ENCODE data around the gene A2ML1. TPM values are rescaled to one million over a fixed set of nuclear protein-coding genes. Genes with fewer than 3 reads are reported as not detected.

Gene A2ML1
- total RNA-seq = under 1 TPM in 1 of 4 donors, not detected in 3; 0.28 TPM
- polyA plus RNA-seq = under 1 TPM in 2 of 3 donors, not detected in 1; 0.09 to 0.11 TPM
- long read RNA-seq, donor 1 = 0 reads
- long read RNA-seq, donor 2 = 0 reads

GRCh38 chr12:8822298-8822697, at the start of gene A2ML1:
Gene A2ML1, plus strand, starts transcription at chr12:8822621. Its CDS starts 31 bp downstream, at chr12:8822652.
- ATAC-seq (no peak), DNase-seq (no peak)
- Histone ChIP-seq H3K27me3 (ENCODE audit: insufficient read depth in 3 of 3, low read length in 2 of 3) (no peaks in the 10 kb centered on the region), H3K4me1 (no peaks in the 10 kb centered on the region), H3K36me3 (ENCODE audit: insufficient read depth in 1 of 2, low read depth in 1 of 2) (no peaks in the 10 kb centered on the region), H3K4me3 (no peak within 1 kb of the TSS), H3K9me3 (peaks cover 7% of the 10 kb centered on the region), H3K27ac (no peak within 1 kb of the TSS)
- TF ChIP-seq CTCF (IDR thresholded peaks at IDR 0.05) = no peak
- WGBS, 3 donors = 96 to 100% (median 97%) methylated on average over 3 of the region's 3 CpGs
- intact Hi-C loops (cut with DNase I) = loop anchor here in 1 of 2 donors (10.0 kb wide), 1 partner anchor 137 kb away; no protein-coding TSS in a partner anchor

- Histone ChIP-seq H3K27me3 (ENCODE audit: insufficient read depth in 3 of 3, low read length in 2 of 3) (no peaks in the 10 kb centered on the region), H3K27ac (no peak overlapping the region), H3K4me1 (no peaks in the 10 kb centered on the region), H3K9me3 (no peaks in the 10 kb centered on the region), H3K4me3 (no peak overlapping the region), H3K36me3 (ENCODE audit: insufficient read depth in 1 of 2, low read depth in 1 of 2) (peaks cover 0 to 27% of the 10 kb centered on the region in 2 donors)
- intact Hi-C loops (cut with DNase I) = no loop called here
- ATAC-seq (no peak), DNase-seq (no peak)
- 70 to 85% (median 75%) methylated on average over 10 of the region's 10 CpGs for WGBS, 3 donors
- TF ChIP-seq CTCF (IDR thresholded peaks at IDR 0.05) = no peak
These were observed 49.0 kb upstream of the A2ML1 start for GRCh38 chr12:8773461-8773860.

GRCh38 chr12:8779281-8779680, 43.1 kb upstream of the A2ML1 start:
- no peak for TF ChIP-seq CTCF (IDR thresholded peaks at IDR 0.05)
- no peak overlapping the region for H3K4me3 ChIP-seq
- H3K27me3 ChIP-seq (ENCODE audit: insufficient read depth in 3 of 3, low read length in 2 of 3) = no peaks in the 10 kb centered on the region
- ATAC-seq = no peak
- 86 to 91% (median 88%) methylated on average over 4 of the region's 4 CpGs for WGBS, 3 donors
- intact Hi-C loops (cut with DNase I) = no loop called here
- DNase-seq = no peak
- peaks cover 0 to 24% of the 10 kb centered on the region in 2 donors for H3K36me3 ChIP-seq (ENCODE audit: insufficient read depth in 1 of 2, low read depth in 1 of 2)
- H3K4me1 ChIP-seq = no peaks in the 10 kb centered on the region
- no peaks in the 10 kb centered on the region for H3K9me3 ChIP-seq
- no peak overlapping the region for H3K27ac ChIP-seq

- no peak for DNase-seq
- Histone ChIP-seq H3K27me3 (ENCODE audit: insufficient read depth in 3 of 3, low read length in 2 of 3) (no peaks in the 10 kb centered on the region), H3K27ac (no peak overlapping the region), H3K4me1 (no peaks in the 10 kb centered on the region), H3K9me3 (no peaks in the 10 kb centered on the region), H3K36me3 (ENCODE audit: insufficient read depth in 1 of 2, low read depth in 1 of 2) (peaks cover 0 to 24% of the 10 kb centered on the region in 2 donors), H3K4me3 (no peak overlapping the region)
- WGBS, 3 donors = 96 to 100% (median 96%) methylated on average over 2 of the region's 2 CpGs
- no peak for TF ChIP-seq CTCF (IDR thresholded peaks at IDR 0.05)
- intact Hi-C loops (cut with DNase I) = no loop called here
- no peak for ATAC-seq
These were observed 42.6 kb upstream of the A2ML1 start for GRCh38 chr12:8779862-8780261.

- ATAC-seq = no peak
- intact Hi-C loops (cut with DNase I) = no loop called here
- TF ChIP-seq CTCF (IDR thresholded peaks at IDR 0.05) = no peak
These were observed 42.0 kb upstream of the A2ML1 start for GRCh38 chr12:8780389-8780788.

More at GRCh38 chr12:8780389-8780788, 42.0 kb upstream of the A2ML1 start:
- Histone ChIP-seq H3K4me3 (no peak overlapping the region), H3K27ac (no peak overlapping the region), H3K27me3 (ENCODE audit: insufficient read depth in 3 of 3, low read length in 2 of 3) (no peaks in the 10 kb centered on the region), H3K4me1 (no peaks in the 10 kb centered on the region), H3K9me3 (no peaks in the 10 kb centered on the region), H3K36me3 (ENCODE audit: insufficient read depth in 1 of 2, low read depth in 1 of 2) (peaks cover 0 to 24% of the 10 kb centered on the region in 2 donors)
- no peak for DNase-seq
- WGBS, 3 donors = 86 to 92% (median 88%) methylated on average over 1 of the region's 1 CpG
